NCI-H82 treated with DMSO at 0.1 percent for 48 hours (cell line): ENCODE data around the gene CMTM3.
"Not testable (repeated sequence)": the region's sequence is repeated elsewhere in the genome, so short reads cannot be mapped to it uniquely, and the experiment has no call there.

Experiments
- DNase-seq: peaks from one replicate; lab custom pipeline; 2025; ENCODE audit not compliant: unreplicated experiment; lab: John Stamatoyannopoulos, UW

CMTM3 gene

GRCh38 chr16:66608241-66609138 is 4.0 kb downstream of the CMTM3 start:
- peak; percentile 46 for DNase-seq

- DNase-seq = no peak
These were observed 4.6 kb downstream of the CMTM3 start for GRCh38 chr16:66609139-66609510.

GRCh38 chr16:66610111-66610820 is 5.8 kb downstream of the CMTM3 start:
- no peak for DNase-seq

- not testable (repeated sequence) for DNase-seq
These were observed 7.4 kb downstream of the CMTM3 start for GRCh38 chr16:66611911-66612310.

GRCh38 chr16:66612422-66612821 is 7.9 kb downstream of the CMTM3 start:
- DNase-seq = no peak

GRCh38 chr16:66614161-66614802 is 9.8 kb downstream of the CMTM3 start:
- no peak for DNase-seq

- DNase-seq = no peak
These were observed 11.7 kb downstream of the CMTM3 start for GRCh38 chr16:66616169-66616568.

- no peak for DNase-seq
These were observed 12.1 kb downstream of the CMTM3 start for GRCh38 chr16:66616592-66616991.

GRCh38 chr16:66617010-66617434 is 12.5 kb downstream of the CMTM3 start:
- DNase-seq = no peak

GRCh38 chr16:66617728-66618127 is 13.2 kb downstream of the CMTM3 start:
- no peak for DNase-seq

GRCh38 chr16:66618588-66619375 is 14.3 kb downstream of the CMTM3 start:
- no peak for DNase-seq

- DNase-seq = no peak
These were observed 15.3 kb downstream of the CMTM3 start for GRCh38 chr16:66619534-66620428.

- no peak for DNase-seq
These were observed 15.9 kb downstream of the CMTM3 start for GRCh38 chr16:66620429-66620795.

GRCh38 chr16:66621973-66622372 is 17.5 kb downstream of the CMTM3 start:
- no peak for DNase-seq

- DNase-seq = no peak
These were observed 18.4 kb downstream of the CMTM3 start for GRCh38 chr16:66622863-66623262.

GRCh38 chr16:66623755-66624154 is 19.3 kb downstream of the CMTM3 start:
- DNase-seq = no peak

- DNase-seq = not testable (repeated sequence)
These were observed 23.3 kb downstream of the CMTM3 start for GRCh38 chr16:66627611-66628378.

- DNase-seq = no peak
These were observed 25.4 kb downstream of the CMTM3 start for GRCh38 chr16:66629856-66630255.

- not testable (repeated sequence) for DNase-seq
These were observed 26.2 kb downstream of the CMTM3 start for GRCh38 chr16:66630561-66631260.
